ENCODE data around the gene SERINC5. TPM values are rescaled to one million over a fixed set of nuclear protein-coding genes. Genes with fewer than 3 reads are reported as not detected.
"Not testable (repeated sequence)": the region's sequence is repeated elsewhere in the genome, so short reads cannot be mapped to it uniquely, and the experiment has no call there.

Gene SERINC5
- total RNA-seq, 1 donor from 2014 or later: 70.9 TPM

DNA sequence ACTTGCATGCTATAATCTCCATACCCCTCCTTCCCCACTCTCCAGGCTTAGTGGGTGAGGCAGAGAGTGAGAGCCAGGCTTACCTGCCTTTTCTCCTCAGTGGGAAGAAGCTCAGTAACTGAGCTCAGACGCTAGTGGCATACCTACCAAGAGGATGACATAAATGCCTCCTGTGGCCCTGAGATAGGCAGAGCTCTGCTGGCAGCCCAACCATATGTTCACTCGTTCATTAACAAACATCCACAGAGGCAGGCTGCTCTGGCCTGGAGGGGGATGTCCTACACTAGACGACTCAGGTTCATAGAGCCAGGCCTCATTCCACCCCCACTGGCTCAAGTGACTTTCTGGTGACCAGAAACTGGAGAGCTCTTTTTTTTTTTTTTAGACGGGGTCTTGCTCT is 139.4 kb downstream of the SERINC5 start:
- intact Hi-C loops (cut with micrococcal nuclease): no loop called here

DNA sequence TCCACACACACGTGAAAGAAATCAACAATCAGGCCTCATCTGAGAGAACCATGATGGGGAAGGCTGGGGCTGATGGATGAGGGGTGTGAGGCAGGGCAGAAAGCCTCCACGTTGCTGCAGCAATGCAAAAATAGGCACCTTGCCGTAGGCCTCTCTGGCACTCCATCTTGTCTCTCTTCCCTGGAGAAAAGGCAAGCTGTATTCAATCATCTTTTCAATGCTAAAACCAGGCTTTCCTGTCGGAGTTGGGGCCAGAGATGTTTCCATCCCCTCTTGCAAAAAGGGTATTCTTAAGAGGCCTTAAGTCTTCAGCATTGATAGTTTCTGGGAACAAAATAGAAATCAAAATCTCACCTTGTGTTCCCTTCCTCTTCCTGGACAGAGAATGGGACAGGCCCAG is 139.8 kb downstream of the SERINC5 start:
- intact Hi-C loops (cut with micrococcal nuclease): no loop called here

DNA sequence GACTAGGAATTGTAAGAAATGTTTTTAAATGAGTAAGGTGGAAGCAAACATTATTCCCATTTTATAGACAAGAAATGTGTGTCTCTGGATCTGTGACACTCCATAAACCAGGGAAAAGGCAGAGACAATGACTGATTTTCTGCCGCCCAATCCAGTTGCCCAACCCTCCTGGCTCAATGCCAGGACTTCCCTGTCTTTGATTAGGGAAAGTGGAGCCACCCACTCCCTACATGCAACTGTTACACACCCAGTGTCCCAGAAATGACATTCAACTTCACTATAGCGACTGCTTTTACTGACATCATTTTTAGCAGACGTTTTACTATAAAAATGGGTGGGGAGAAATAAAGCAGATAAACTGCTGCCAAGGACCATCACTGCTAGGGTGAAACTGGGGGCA is 141.0 kb downstream of the SERINC5 start:
- intact Hi-C loops (cut with micrococcal nuclease): no loop called here

DNA sequence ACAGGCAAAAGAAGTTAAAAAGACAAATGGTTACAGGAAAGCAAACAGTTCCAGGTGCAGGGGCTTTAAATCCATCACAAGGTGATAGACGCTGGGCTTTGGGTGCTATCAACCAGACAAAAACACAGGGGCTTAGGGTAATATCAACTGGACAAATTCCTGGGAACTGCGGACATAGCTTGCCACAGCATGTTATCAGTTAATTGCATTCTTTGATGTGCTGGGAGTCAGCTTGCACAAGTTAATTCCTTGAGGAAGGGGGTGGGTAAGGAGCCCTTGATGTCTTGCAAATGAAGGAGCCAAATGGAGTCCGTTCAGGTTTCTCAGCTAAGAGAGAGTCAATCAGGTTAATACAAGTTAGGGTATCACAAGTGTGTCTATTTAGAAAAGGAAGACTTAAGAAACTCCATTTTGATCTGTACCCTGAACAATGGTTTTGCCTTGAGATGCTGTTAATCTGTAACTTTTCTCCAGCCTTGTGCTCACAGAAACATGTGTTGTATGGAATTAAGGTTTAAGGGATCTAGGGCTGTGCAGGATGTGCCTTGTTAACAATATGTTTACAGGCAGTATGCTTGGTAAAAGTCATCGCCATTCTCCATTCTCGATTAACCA is 144.4 kb downstream of the SERINC5 start:
- intact Hi-C loops (cut with micrococcal nuclease): not testable (repeated sequence)

DNA sequence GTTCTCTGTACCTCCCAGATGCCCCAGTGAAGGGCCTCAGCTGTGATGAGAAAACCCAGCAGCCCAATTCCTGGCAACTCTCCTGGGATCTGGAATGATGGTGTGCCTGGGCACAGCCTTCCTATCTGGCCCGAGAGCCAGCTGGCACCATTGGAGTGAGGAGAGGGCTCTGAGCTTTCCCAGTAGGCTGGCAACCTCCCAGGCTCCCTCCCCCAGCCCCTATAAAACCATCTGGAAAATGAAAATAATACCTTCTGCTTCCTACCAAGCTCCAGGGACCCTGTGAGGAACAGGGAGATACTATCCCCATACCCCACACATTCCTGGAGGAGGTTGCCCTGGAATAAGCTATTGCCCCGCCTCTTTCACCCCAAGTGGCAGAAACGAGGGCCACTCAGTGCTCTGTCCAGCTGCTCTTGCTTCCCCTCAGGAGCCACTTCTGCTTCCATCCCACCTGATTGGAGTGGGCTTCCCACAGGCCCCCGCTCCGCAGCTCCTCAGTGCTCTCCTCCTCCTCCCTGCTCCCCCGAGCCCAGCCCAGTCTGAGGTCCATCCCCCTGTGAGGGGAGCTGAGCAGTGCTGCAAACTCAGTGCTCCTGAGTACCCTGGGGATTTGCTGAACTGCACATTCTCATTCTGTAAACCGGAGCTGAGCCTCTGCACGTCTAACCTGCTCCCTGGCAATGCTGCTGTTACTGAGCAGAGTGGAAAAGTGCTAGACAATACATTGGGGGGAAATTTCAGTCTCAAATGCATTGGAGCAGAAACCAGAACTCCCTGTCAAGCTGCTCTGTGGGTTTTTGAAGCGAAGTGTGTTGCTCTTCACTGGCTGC is 146.0 kb downstream of the SERINC5 start:
- intact Hi-C loops (cut with micrococcal nuclease): no loop called here

DNA sequence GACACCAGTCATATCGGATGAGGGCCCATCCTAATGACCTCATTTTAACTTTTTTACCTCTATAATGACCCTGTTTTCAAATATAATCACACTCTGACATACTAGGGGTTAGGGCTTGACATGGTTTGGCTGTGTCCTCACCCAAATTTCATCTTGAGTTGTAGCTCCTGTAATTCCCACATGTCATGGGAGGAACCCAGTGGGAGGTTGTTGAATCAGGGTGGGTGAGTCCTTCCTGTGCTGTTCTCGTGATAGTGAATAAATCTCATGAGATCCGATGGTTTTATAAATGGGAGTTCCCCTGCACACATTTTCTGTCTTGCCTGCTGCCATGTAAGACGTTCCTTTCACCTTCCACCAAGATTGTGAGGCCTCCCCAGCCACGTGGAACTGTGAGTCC is 148.9 kb downstream of the SERINC5 start:
- intact Hi-C loops (cut with micrococcal nuclease): no loop called here

DNA sequence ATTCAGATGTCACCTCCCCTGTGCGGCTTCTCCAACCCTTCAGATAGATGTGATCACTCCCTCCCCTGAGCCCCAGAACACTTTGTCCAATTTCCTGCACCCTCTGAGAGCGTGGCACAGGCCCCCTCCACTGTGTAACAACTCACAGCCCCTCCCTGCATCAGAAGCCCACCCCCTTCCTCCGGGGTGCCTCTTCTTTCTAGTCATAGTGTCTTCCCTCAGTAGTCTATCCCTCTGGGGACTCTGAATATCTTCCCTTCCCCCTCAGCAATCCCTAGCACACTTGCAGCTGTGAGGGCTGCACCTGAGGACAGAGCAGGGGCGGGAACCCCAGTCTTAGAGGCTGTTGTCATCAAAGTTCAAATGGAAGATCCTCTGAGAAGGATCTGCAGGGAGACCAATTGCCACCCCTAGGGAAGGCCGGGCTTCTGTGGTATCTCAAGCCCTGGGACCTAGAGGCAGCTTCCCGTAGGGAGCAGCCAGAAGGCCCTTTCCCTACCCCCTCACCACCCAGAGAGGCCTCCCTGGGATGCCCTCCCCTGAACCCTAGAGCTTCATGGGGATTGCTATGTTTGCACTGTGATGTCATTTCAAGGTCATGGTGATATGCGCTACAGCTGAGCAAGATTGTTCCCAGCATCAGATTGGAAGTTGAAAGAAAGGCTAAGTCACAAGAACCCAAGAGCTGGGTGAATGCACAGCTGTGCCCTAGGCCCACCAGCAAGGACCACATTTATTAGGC is 150.0 kb downstream of the SERINC5 start:
- intact Hi-C loops (cut with micrococcal nuclease): no loop called here

DNA sequence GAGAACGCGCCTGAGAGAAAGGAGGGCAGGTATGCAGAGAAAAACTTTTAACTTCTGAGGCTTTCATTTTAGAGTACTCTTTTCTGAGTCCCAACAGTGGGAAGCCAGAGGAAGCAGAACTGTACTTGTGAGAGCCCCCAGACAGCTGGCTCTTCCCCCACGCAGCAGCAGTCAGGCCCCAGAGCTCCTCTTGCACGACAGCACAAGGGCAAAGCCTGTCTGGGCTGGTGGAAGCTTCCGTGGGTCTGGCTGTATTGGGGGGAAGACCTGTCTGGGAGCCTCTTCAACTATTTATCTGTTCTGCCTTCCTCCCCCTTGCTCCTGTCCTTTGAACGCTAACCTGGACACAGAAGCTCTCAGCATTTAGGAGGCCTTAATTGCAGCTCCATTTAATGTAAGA is 152.5 kb downstream of the SERINC5 start:
- intact Hi-C loops (cut with micrococcal nuclease): no loop called here

DNA sequence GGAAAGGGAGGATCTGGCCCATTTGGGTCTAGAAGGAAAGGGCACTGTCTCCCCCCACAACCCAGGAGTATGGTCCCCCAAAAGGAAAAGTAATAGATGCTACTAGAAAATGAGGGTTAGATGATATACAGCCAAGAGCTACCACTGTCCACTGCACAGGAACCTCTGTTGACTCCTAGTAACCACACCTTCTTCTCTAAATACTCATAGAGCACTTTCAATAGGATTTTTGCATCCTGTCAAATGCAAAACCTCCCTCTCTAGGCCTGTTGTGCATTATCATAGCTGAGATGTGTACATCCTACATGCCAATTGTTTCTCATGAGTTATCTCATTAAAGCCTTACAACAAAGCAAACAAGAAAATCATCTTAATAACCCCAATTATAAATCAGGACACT is 153.9 kb downstream of the SERINC5 start:
- intact Hi-C loops (cut with micrococcal nuclease): no loop called here

DNA sequence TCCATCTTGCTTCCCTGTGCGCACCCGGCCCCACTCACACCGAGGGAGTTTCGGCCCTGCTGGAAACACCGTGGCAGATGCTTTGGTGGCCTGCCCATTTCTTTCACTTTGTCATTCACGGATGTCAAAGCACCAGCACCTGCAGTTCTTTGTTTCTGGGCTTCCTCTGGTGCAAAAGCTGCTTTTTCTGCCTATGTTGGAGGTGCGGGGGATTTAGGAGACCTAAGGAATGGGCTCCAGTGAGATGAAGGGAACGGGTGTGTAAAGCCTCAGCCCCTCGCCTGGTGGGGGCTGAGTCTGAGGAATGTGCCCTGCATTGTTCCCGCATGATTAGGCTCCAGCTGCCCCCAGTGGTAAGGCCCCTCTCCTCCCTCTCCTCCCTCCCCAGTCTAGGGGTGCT is 158.4 kb downstream of the SERINC5 start:
- intact Hi-C loops (cut with micrococcal nuclease): no loop called here

DNA sequence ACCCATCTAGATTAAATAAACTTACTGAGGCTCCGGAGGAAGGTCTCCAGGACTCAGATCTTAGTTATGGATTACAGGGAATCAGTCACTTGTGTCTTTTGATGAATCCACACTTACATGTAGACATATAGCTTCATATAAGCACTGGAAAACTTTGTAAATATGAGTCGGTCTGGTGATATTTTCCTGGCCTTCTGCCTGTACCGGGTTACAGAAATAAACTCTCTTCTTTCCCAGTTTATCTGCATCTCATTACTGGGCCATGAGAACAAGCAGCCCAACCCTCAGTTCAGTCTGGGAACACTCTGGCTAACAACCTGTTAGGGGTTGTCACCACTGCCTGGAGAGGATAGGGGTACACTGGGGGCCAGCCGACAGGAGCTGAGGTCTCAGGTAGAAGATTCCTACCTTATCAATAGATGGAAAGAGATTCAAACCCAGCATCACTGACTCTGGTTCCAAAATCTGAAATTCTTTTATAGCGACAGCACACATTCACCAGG is 161.6 kb downstream of the SERINC5 start:
- intact Hi-C loops (cut with micrococcal nuclease): loop anchor here (5.0 kb wide), 2 partner anchors 98 to 158 kb away; no protein-coding TSS in a partner anchor

DNA sequence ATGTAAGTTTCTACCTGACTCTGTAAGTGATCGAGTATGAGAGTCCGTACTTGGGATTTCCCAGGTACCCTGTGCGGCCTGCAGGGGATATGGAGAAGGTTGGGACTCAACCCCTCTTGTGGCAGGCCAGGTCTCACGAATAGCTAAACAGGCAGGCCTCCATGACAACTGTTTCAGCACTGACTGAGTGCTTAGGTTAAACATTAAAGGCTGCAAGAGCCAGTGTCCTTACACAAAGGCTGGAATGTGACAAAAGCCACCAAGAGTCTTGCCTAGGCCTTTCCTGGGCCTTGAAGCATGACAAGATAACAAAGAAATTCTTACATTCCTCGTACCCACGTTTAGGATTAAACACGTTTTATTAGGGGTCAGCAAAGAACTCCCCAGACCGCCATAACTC is 162.1 kb downstream of the SERINC5 start:
- intact Hi-C loops (cut with micrococcal nuclease): loop anchor here (2.0 to 5.0 kb wide), 3 partner anchors 43 to 159 kb away; no protein-coding TSS in a partner anchor

DNA sequence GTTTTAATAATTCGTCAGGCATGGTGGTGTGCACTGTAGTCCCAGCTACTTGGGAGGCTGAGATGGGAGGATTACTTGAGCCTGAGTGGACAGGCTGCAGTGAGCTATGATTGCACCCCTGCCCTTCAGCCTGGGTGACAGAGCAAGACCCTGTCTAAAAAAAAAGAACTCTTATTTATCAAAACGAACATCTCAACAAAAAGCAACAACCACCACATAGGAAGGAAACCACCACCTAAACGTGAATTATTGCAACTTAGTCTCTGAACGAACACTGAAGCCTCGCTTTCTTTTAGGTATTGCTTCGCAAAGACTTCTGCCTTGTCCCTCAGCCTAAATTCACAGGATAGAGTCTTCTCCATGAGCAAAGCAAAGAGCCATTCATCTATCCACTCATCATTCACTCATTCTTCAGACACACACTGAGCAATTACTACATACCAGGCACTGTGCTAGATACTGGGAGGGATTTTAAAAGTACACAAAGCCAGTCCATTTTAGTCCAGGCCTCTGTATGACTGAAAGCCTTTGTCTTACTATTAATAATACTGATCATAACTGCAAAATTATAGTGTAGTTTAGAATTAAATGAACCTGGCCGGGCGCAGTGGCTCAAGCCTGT is 163.3 kb downstream of the SERINC5 start:
- intact Hi-C loops (cut with micrococcal nuclease): loop anchor here (1.0 to 5.0 kb wide), 5 partner anchors 34 to 215 kb away; no protein-coding TSS in a partner anchor

DNA sequence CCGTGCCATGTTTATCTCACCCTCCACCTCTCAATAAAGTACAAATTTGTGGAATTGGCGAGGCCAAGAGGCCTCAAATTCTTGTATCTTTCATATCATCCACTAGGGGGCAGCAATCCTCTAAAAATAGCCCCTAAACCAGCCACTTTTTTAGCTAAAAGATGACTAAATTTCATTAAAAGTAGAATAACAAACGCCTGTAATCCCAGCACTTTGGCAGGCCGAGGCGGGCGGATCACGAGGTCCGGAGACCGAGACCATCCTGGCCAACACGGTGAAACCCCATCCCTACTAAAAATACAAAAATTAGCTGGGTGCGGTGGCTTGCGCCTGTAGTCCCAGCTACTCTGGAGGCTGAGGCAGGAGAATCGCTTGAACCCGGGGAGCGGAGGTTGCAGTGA is 164.1 kb downstream of the SERINC5 start:
- intact Hi-C loops (cut with micrococcal nuclease): loop anchor here (1.0 to 5.0 kb wide), 7 partner anchors 35 to 581 kb away; no protein-coding TSS in a partner anchor

DNA sequence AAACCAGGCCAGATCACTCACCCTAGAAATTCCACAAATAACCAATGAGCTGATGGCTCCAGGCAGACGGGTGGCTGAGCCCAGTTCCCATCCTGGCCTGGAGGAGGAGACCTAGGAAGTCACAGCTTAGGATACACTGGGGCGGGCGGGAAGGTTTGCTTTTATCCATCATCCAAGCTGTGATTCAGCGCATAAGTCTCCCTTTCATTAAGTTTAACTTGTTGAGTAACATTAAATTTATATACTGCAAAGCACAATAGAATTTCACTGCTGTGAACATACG is 165.0 kb downstream of the SERINC5 start:
- intact Hi-C loops (cut with micrococcal nuclease): loop anchor here (1.0 to 5.0 kb wide), 4 partner anchors 101 to 582 kb away; no protein-coding TSS in a partner anchor

DNA sequence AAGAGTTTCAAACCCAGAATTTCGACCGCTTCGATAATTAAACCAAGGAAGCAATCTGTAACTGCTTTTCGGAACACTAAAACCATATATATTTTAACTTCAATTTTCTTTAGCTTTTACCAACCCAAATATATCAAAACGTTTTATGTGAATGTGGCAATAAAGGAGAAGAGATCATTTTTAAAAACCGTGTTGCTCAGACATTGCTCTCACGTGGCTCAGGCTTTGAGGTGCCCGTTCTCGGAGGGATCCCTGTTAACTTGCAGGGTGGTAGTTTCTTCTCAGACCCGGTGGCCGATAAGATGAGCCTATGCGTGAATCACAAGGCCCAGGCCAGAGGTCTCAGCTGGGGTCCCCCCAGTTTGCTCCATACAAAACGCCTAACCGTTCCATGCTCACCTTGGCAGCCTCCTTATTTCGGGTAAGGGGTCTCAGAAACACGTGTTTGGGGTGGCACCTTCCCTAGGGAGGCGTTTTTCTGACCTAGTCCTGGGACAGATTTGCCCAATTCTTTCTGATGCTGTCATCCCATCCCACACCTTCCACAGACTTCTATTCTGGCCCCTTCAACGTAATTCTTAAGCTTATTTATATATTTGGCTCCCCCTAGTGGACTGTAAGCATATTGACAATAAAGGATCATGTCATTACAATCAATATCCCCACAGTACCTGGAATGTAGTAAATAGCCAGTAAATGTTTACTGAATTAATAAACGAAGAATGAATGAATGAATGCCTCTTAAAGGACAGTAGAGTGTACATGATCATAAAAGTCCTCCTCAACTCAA is 172.6 kb downstream of the SERINC5 start:
- intact Hi-C loops (cut with micrococcal nuclease): loop anchor here (1.0 to 10.0 kb wide), 6 partner anchors 92 to 951 kb away; partner anchors contain the start of gene MTX3

DNA sequence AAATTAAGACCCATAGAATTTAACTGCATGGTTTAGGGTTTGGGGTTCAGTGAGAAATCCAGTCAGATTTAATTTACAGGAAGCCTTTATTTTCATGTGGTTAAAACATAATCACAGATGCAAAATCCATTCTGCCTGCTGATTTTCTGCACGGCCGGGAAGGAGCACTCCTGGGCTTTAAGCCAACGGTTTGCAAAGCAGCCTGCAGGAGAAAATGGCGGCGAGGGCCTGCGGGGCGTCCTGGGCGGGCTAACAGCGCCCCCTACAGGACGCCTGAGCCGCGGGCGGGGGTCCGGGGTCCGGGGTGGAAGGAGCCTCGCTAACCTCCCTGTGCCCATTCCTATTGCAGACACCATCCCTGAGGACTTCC is 173.1 kb downstream of the SERINC5 start:
- intact Hi-C loops (cut with micrococcal nuclease): loop anchor here (1.0 to 10.0 kb wide), 6 partner anchors 92 to 950 kb away; partner anchors contain the start of gene MTX3

DNA sequence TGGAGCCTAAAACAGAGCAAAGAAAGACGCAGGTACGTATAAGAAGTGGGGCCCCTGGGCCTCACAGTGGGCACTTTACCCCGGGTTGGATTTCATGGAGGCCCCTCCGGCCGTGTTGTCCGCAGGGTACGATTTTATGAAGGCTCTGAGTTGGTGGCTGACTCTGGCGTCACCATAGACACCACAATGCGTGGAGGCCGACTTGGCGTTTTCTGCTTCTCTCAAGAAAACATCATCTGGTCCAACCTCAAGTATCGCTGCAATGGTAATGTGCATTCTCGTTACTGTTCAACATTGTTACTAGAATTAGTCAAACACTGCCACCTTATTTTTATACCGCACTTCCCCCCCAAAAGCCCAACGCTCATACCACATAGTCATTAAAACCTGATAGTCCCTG is 173.6 kb downstream of the SERINC5 start:
- intact Hi-C loops (cut with micrococcal nuclease): loop anchor here (2.0 to 10.0 kb wide), 4 partner anchors 91 to 950 kb away; partner anchors contain the start of gene MTX3

DNA sequence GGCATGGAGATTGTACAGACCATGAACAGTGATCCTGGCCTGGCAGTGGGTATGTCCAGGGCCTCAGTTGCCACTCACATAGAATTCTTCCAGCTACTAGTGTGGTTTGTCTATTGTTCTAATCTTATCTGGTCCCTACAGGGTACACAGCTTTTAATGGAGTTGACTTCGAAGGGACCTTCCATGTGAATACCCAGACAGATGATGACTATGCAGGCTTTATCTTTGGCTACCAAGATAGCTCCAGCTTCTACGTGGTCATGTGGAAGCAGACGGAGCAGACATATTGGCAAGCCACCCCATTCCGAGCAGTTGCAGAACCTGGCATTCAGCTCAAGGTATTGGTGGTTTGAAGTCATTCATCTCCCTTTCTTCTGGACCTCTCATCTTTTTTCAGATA is 176.9 kb downstream of the SERINC5 start:
- intact Hi-C loops (cut with micrococcal nuclease): no loop called here

DNA sequence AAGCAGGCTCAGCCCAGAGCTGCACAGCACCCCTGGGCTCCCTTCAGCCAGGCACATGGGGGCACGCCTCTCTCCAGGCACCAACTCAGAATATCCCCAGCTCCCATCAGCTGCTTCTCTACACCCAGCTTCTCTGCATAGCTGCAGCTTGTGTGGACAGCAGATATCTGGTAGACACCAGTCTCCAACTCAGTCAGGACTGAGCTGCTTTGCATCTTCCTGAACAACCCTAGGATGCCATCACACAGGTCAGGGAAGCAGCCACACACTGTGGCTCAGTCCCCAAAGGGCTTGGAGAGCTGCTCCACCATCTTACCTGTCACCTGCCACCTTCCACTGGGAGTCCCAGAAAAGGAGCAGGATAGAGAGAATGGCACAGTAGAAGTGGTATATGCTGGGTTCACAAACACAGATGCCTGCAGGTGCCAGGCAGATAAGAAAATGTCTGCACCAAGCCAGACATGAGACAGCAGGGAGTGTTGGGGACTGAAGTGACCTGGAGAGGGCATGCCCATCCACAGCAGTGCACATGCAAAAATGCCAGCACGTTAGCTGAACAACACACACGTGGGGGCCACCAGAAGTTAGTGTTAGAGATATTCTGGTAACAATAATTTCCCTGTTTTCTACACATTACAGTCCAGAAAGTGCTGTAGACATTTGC is 178.7 kb downstream of the SERINC5 start:
- intact Hi-C loops (cut with micrococcal nuclease): no loop called here
